ENCODE data around the gene DCAF11. TPM values are rescaled to one million over a fixed set of nuclear protein-coding genes. Genes with fewer than 3 reads are reported as not detected.
A peak's percentile ranks its signal among the peaks of the same experiment; 100 is the strongest.

DCAF11 gene
- total and polyA plus RNA-seq, 2 of the 13 experiments (the other 11 are each of a cell fraction or from before 2014, with no cell fraction given) = 150 to 257 TPM

DNA sequence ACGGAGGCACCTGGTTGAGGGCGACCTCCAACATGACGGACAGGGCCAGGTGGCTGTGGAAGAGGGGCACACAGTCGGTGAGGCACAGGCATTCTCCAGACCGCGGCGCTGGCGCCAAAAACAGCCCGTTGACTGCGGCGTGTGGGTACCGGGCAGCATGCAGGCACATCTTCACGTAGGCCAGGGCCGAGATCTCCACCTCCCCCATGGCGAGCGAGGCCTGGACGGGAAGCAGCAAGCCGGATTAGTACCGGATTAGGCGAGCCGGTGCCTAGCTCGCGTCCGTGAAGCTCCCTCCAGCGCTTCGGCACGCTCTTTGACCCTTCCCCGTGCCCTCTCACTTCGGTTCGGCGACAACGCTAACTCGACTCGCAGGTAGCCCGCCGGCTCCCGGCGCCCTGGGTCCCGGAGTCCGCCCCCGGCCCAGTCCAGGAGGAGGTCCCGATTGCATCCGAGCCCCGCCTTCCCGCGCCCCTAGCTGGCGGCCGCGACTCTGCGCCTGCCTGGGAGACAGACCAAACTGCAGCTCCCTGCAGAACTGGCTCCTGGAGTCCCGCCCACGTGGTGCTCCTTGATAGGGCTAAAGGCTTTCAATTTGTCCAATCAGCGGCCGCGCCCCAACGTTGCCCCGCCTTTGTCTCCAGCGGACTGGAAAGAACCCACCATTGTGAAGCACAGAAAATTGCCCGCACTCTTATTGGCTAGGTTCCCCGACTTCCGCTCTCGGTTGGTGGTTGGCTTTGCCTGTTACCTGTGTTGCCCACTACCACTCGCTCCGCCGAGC lies 26.7 kb downstream of the DCAF11 start, which contains the start of gene EMC9 (continued):
- TF ChIP-seq DPF2 (CRISPR knock-in tag; IDR thresholded peaks at IDR 0.05; ENCODE audit: borderline replicate concordance, low read depth) (peak; percentile 79; the same call in 1 of the 2 replicates), ZNF792 (CRISPR knock-in tag; IDR thresholded peaks at IDR 0.05) (peak; percentile 99), ZNF264 (CRISPR knock-in tag; IDR thresholded peaks at IDR 0.05) (0 out of 2 replicates have a peak, but pooled peaks have one; percentile 43), ZNF670 (CRISPR knock-in tag; IDR thresholded peaks at IDR 0.05; ENCODE audit: borderline replicate concordance) (no peak), ZNF510 (CRISPR knock-in tag; IDR thresholded peaks at IDR 0.05; ENCODE audit: low read depth) (no peak; the same call in none of the 2 replicates), KDM5A (IDR thresholded peaks at IDR 0.05; ENCODE audit: borderline replicate concordance, low read length) (peak; percentile 90), ZNF430 (CRISPR knock-in tag; IDR thresholded peaks at IDR 0.05) (no peak), LCORL (IDR thresholded peaks at IDR 0.05) (no peak), LCORL (CRISPR knock-in tag; IDR thresholded peaks at IDR 0.05) (no peak), KDM2A (CRISPR knock-in tag; IDR thresholded peaks at IDR 0.05; ENCODE audit: borderline replicate concordance, low read depth) (peak; percentile 96), ZBTB38 (CRISPR knock-in tag; IDR thresholded peaks at IDR 0.05) (peak; percentile 78), ZNF629 (CRISPR knock-in tag; conservative IDR thresholded peaks at IDR 0.05) (peak; percentile 60; the same call in 1 of the 2 replicates)
- TF ChIP-seq, protein P1, sequence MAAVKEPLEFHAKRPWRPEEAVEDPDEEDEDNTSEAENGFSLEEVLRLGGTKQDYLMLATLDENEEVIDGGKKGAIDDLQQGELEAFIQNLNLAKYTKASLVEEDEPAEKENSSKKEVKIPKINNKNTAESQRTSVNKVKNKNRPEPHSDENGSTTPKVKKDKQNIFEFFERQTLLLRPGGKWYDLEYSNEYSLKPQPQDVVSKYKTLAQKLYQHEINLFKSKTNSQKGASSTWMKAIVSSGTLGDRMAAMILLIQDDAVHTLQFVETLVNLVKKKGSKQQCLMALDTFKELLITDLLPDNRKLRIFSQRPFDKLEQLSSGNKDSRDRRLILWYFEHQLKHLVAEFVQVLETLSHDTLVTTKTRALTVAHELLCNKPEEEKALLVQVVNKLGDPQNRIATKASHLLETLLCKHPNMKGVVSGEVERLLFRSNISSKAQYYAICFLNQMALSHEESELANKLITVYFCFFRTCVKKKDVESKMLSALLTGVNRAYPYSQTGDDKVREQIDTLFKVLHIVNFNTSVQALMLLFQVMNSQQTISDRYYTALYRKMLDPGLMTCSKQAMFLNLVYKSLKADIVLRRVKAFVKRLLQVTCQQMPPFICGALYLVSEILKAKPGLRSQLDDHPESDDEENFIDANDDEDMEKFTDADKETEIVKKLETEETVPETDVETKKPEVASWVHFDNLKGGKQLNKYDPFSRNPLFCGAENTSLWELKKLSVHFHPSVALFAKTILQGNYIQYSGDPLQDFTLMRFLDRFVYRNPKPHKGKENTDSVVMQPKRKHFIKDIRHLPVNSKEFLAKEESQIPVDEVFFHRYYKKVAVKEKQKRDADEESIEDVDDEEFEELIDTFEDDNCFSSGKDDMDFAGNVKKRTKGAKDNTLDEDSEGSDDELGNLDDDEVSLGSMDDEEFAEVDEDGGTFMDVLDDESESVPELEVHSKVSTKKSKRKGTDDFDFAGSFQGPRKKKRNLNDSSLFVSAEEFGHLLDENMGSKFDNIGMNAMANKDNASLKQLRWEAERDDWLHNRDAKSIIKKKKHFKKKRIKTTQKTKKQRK (IDR thresholded peaks at IDR 0.05; ENCODE audit: low read length) = peak; percentile 79
- TF ChIP-seq, protein P2, sequence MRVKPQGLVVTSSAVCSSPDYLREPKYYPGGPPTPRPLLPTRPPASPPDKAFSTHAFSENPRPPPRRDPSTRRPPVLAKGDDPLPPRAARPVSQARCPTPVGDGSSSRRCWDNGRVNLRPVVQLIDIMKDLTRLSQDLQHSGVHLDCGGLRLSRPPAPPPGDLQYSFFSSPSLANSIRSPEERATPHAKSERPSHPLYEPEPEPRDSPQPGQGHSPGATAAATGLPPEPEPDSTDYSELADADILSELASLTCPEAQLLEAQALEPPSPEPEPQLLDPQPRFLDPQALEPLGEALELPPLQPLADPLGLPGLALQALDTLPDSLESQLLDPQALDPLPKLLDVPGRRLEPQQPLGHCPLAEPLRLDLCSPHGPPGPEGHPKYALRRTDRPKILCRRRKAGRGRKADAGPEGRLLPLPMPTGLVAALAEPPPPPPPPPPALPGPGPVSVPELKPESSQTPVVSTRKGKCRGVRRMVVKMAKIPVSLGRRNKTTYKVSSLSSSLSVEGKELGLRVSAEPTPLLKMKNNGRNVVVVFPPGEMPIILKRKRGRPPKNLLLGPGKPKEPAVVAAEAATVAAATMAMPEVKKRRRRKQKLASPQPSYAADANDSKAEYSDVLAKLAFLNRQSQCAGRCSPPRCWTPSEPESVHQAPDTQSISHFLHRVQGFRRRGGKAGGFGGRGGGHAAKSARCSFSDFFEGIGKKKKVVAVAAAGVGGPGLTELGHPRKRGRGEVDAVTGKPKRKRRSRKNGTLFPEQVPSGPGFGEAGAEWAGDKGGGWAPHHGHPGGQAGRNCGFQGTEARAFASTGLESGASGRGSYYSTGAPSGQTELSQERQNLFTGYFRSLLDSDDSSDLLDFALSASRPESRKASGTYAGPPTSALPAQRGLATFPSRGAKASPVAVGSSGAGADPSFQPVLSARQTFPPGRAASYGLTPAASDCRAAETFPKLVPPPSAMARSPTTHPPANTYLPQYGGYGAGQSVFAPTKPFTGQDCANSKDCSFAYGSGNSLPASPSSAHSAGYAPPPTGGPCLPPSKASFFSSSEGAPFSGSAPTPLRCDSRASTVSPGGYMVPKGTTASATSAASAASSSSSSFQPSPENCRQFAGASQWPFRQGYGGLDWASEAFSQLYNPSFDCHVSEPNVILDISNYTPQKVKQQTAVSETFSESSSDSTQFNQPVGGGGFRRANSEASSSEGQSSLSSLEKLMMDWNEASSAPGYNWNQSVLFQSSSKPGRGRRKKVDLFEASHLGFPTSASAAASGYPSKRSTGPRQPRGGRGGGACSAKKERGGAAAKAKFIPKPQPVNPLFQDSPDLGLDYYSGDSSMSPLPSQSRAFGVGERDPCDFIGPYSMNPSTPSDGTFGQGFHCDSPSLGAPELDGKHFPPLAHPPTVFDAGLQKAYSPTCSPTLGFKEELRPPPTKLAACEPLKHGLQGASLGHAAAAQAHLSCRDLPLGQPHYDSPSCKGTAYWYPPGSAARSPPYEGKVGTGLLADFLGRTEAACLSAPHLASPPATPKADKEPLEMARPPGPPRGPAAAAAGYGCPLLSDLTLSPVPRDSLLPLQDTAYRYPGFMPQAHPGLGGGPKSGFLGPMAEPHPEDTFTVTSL (CRISPR knock-in tag; IDR thresholded peaks at IDR 0.05; ENCODE audit: borderline replicate concordance) = no peak
- TF ChIP-seq, protein P3, sequence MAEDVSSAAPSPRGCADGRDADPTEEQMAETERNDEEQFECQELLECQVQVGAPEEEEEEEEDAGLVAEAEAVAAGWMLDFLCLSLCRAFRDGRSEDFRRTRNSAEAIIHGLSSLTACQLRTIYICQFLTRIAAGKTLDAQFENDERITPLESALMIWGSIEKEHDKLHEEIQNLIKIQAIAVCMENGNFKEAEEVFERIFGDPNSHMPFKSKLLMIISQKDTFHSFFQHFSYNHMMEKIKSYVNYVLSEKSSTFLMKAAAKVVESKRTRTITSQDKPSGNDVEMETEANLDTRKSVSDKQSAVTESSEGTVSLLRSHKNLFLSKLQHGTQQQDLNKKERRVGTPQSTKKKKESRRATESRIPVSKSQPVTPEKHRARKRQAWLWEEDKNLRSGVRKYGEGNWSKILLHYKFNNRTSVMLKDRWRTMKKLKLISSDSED (CRISPR knock-in tag; IDR thresholded peaks at IDR 0.05) = peak; percentile 98
- TF ChIP-seq, protein P4, sequence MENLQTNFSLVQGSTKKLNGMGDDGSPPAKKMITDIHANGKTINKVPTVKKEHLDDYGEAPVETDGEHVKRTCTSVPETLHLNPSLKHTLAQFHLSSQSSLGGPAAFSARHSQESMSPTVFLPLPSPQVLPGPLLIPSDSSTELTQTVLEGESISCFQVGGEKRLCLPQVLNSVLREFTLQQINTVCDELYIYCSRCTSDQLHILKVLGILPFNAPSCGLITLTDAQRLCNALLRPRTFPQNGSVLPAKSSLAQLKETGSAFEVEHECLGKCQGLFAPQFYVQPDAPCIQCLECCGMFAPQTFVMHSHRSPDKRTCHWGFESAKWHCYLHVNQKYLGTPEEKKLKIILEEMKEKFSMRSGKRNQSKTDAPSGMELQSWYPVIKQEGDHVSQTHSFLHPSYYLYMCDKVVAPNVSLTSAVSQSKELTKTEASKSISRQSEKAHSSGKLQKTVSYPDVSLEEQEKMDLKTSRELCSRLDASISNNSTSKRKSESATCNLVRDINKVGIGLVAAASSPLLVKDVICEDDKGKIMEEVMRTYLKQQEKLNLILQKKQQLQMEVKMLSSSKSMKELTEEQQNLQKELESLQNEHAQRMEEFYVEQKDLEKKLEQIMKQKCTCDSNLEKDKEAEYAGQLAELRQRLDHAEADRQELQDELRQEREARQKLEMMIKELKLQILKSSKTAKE (CRISPR knock-in tag; IDR thresholded peaks at IDR 0.05; ENCODE audit: borderline replicate concordance) = no peak
